Keratinocyte (primary cell): ENCODE measurements around the gene OR4S1.
"Not testable (repeated sequence)": the region's sequence is repeated elsewhere in the genome, so short reads cannot be mapped to it uniquely, and the experiment has no call there.

Experiments
- CTCF ChIP-seq, 3 experiments: IDR thresholded peaks in 1 of 3; conservative IDR thresholded peaks in 1 of 3; optimal IDR thresholded peaks in 1 of 3; 2 replicates in 2 of 3; 3 replicates in 1 of 3; pipeline versions ENCODE3 to v1.5.1; 2011; ENCODE audit warnings: low read length in 3 of 3, mild to moderate bottlenecking in 3 of 3, moderate library complexity in 2 of 3, control low read depth in 1 of 3, inconsistent platforms in 1 of 3; ENCODE audit not compliant: insufficient read depth in 2 of 3; ENCODE audit errors: extremely low read depth in 1 of 3
- EZH2 ChIP-seq: IDR thresholded peaks from one replicate; pipeline ENCODE4 v1.6.1; 2012; ENCODE audit warnings: inconsistent platforms, mild to moderate bottlenecking, low read length, moderate library complexity

GRCh38 chr11:48319813-48320212 lies 13.8 kb downstream of the OR4S1 start:
- TF ChIP-seq CTCF (optimal IDR thresholded peaks at IDR 0.05 in 1 of 3, IDR thresholded peaks at IDR 0.05 in 1 of 3, conservative IDR thresholded peaks at IDR 0.05 in 1 of 3; ENCODE audit: extremely low read depth in 1 of 3, insufficient read depth in 2 of 3, low read length in 3 of 3); EZH2: not testable (repeated sequence)
